Measurements from ENCODE around the gene SLC30A2.

GRCh38 chr1:26023009-26023408 lies 22.9 kb downstream of the SLC30A2 start:
- no peak for TF ChIP-seq EZH2phosphoT487 (IDR thresholded peaks at IDR 0.05; ENCODE audit: unreplicated experiment)
- no peak for TF ChIP-seq POLR2AphosphoS5 (IDR thresholded peaks at IDR 0.05; ENCODE audit: low read depth)
- TF ChIP-seq EZH2 (IDR thresholded peaks at IDR 0.05; ENCODE audit: low read depth, unreplicated experiment): no peak
- TF ChIP-seq CTCF (conservative IDR thresholded peaks at IDR 0.05; ENCODE audit: low read depth in 2 of 2): no peak
- TF ChIP-seq ETS1 (IDR thresholded peaks at IDR 0.05): no peak
- TF ChIP-seq CREB1 (CRISPR knock-in tag; IDR thresholded peaks at IDR 0.05; ENCODE audit: low read depth): no peak
- no peak for TF ChIP-seq REST (IDR thresholded peaks at IDR 0.05; ENCODE audit: unreplicated experiment)
- TF ChIP-seq ZNF331 (CRISPR knock-in tag; IDR thresholded peaks at IDR 0.05; ENCODE audit: low read depth): no peak
- no peak for TF ChIP-seq JUNB (IDR thresholded peaks at IDR 0.05; ENCODE audit: unreplicated experiment)
